ENCODE data around the gene CMBL. TPM values are rescaled to one million over a fixed set of nuclear protein-coding genes. Genes with fewer than 3 reads are reported as not detected.

Gene CMBL
- total and polyA plus RNA-seq, 2 of the 13 experiments (the other 11 are each of a cell fraction or from before 2014, with no cell fraction given): 11.5 to 17.0 TPM

GRCh38 chr5:10295619-10296326 is 11.9 kb downstream of the CMBL start:
- Histone ChIP-seq H4K20me1 (ENCODE audit: insufficient read depth, low read length) (no peaks in the 10 kb centered on the region), H3K4me2 (ENCODE audit: low read depth, low read length) (no peak overlapping the region), H3K4me1 (ENCODE audit: insufficient read depth, low read length) (peaks cover 12% of the 10 kb centered on the region; the same call in 1 of the 2 replicates), H2AFZ (ENCODE audit: low read length) (no peak overlapping the region), H3K27me3 (ENCODE audit: control insufficient read depth in 1 of 2, insufficient read depth in 2 of 2, low read length in 2 of 2) (no peaks in the 10 kb centered on the region), H3K4me3 (replicated peaks in 1 of 3; ENCODE audit: insufficient read depth in 1 of 3, low read depth in 2 of 3, low read length in 3 of 3) (no peak overlapping the region), H3K9ac (ENCODE audit: insufficient read depth, low read depth, low read length) (no peak overlapping the region), H3K36me3 (replicated peaks in 1 of 2; ENCODE audit: control insufficient read depth in 1 of 2, insufficient read depth in 2 of 2, low read length in 2 of 2) (no peaks in the 10 kb centered on the region), H3K9me3 (ENCODE audit: low read length) (no peaks in the 10 kb centered on the region), H3K27ac (ENCODE audit: extremely low read length, insufficient read depth, low read length) (no peak overlapping the region), H3K79me2 (ENCODE audit: insufficient read depth, low read length) (no peaks in the 10 kb centered on the region)
- peak; percentile 69 for ATAC-seq
- ChIA-PET CTCF (ENCODE audit: low intra/inter-chr PET ratio, low total read pairs) (no interaction called here), POLR2A (interaction anchor here (1.1 kb wide), 1 partner anchor 57 kb away, joined by 3 read pairs; the partner anchor contains the start of gene MARCHF6)
- intact Hi-C loops (cut with micrococcal nuclease; ENCODE audit: unreplicated experiment): no loop called here
- no peak for DNase-seq (ENCODE audit: low spot score)
- 83% methylated on average over 6 of the region's 8 CpGs for WGBS (ENCODE audit: low lambda C conversion rate)
- no peak for FAIRE-seq
- TF ChIP-seq TEAD2 (CRISPR knock-in tag; IDR thresholded peaks at IDR 0.05) (no peak), ZNF564 (CRISPR knock-in tag; IDR thresholded peaks at IDR 0.05) (peak; percentile 90), ZBTB42 (CRISPR knock-in tag; IDR thresholded peaks at IDR 0.05) (no peak), PRDM10 (CRISPR knock-in tag; IDR thresholded peaks at IDR 0.05; ENCODE audit: low read depth) (peak; percentile 42; the same call in 1 of the 2 replicates)
- BruUV-seq (replicated peaks): no TSS peak
- in situ Hi-C loops (cut with HindIII; ENCODE audit: extremely low pct_ligation_motif_present, low pct_unique_long_range_greater_than_20kb): no loop called here

All from HepG2 (cell line).